OCI-LY7 (cell line): ENCODE results near the gene KLHL34. TPM values are rescaled to one million over a fixed set of nuclear protein-coding genes. Genes with fewer than 3 reads are reported as not detected.

Experiments used
- BruUV-seq: library from RNA; stranded (reverse); fragments of 400-500 nt; replicated peaks from 2 replicates; lab custom pipeline; 2021; lab: Mats Ljungman, UMichigan
- CTCF ChIA-PET: fragments of 300-600 bp; sonication (Branson Sonifier 250); formaldehyde crosslinking; loops from one replicate; lab custom pipeline; 2022; ENCODE audit warnings: antibody characterized with exemption; ENCODE audit not compliant: unreplicated experiment; lab: Charles Lee
- POLR2A ChIA-PET: fragments of 300-600 bp; sonication (Branson Sonifier 250); formaldehyde crosslinking; loops from one replicate; lab custom pipeline; 2022; ENCODE audit warnings: antibody characterized with exemption; lab: Charles Lee
- DNase-seq: peaks from one replicate; pipeline ENCODE4 v3.0.0-alpha.2; 2015; ENCODE audit warnings: low spot score
- H2AFZ ChIP-seq: fragments of 200-600 bp; sonication (generic), shearing (Covaris generic); 2 replicates; pipeline ENCODE4 v1.6.1; 2014; ENCODE audit warnings: mild to moderate bottlenecking, antibody characterized with exemption, low read length, moderate library complexity
- H3K27ac ChIP-seq: fragments of 200-600 bp; sonication (generic); 2 replicates; pipeline ENCODE4 v1.5.1; 2014; ENCODE audit warnings: mixed run types, low read depth, mild to moderate bottlenecking, moderate library complexity, low read length, inconsistent platforms; ENCODE audit not compliant: poor library complexity, severe bottlenecking
- H3K36me3 ChIP-seq: fragments of 200-600 bp; sonication (generic); 2 replicates; pipeline ENCODE4 v1.6.1; 2014; ENCODE audit warnings: mild to moderate bottlenecking, antibody characterized with exemption, low read length, moderate library complexity, mixed read lengths; ENCODE audit not compliant: insufficient read depth
- H3K4me1 ChIP-seq: fragments of 200-600 bp; sonication (generic); 2 replicates; pipeline ENCODE4 v1.5.1; 2014; ENCODE audit warnings: mild to moderate bottlenecking, low read length; ENCODE audit not compliant: insufficient read depth, poor library complexity, severe bottlenecking
- H3K4me2 ChIP-seq: fragments of 200-600 bp; sonication (generic); 2 replicates; pipeline ENCODE4 v1.6.1; 2014; ENCODE audit warnings: mild to moderate bottlenecking, low read length
- H3K4me3 ChIP-seq: fragments of 200-600 bp; sonication (generic); 2 replicates; pipeline ENCODE4 v1.5.1; 2014; ENCODE audit warnings: mild to moderate bottlenecking, low read depth, low read length; ENCODE audit not compliant: poor library complexity, severe bottlenecking
- H3K79me2 ChIP-seq: fragments of 200-600 bp; sonication (generic); 2 replicates; pipeline ENCODE4 v1.6.1; 2016; ENCODE audit warnings: low read depth, mild to moderate bottlenecking, low read length, moderate library complexity, mixed read lengths; ENCODE audit not compliant: insufficient read depth
- H3K9me2 ChIP-seq: fragments of 200-600 bp; sonication (generic); 2 replicates; pipeline ENCODE4 v1.6.1; 2016; ENCODE audit warnings: mild to moderate bottlenecking, low read length, mixed read lengths; ENCODE audit not compliant: insufficient read depth
- H3K9me3 ChIP-seq: fragments of 200-600 bp; sonication (generic); 2 replicates; pipeline ENCODE4 v1.6.1; 2014; ENCODE audit warnings: mild to moderate bottlenecking, mixed run types, low read length, mixed read lengths
- H4K20me1 ChIP-seq: fragments of 200-600 bp; sonication (generic); 2 replicates; pipeline ENCODE4 v1.6.1; 2014; ENCODE audit warnings: mild to moderate bottlenecking, antibody characterized with exemption, low read length, moderate library complexity, mixed read lengths; ENCODE audit not compliant: insufficient read depth
- CTCF ChIP-seq: fragments of 200-600 bp; sonication (generic); conservative IDR thresholded peaks from 2 replicates; pipeline ENCODE4 v1.5.1; 2014; ENCODE audit warnings: mild to moderate bottlenecking, antibody characterized with exemption, low read length, moderate library complexity, mixed read lengths
- EZH2phosphoT487 ChIP-seq: fragments of 200-600 bp; sonication (generic); IDR thresholded peaks from 2 replicates; pipeline ENCODE4 v1.6.1; 2018; ENCODE audit warnings: low read depth, borderline replicate concordance, mild to moderate bottlenecking, mixed run types, antibody characterized with exemption, low read length, moderate library complexity, mixed read lengths
- intact Hi-C: fragments of 100-400 bp; cut with micrococcal nuclease; formaldehyde crosslinking; loops from one replicate; pipeline ENCODE4 v1.10.0; 2022; ENCODE audit not compliant: unreplicated experiment
- total RNA-seq, 2 experiments: library from RNA; depleted of rRNA in 1 of 2; stranded (reverse); fragments of >200 nt in 1 of 2; shearing (Covaris generic) in 1 of 2; gene quantifications; 2 replicates each; pipeline ENCODE4 v1.2.3, GENCODE V29; 2014 to 2022

KLHL34 gene
- total RNA-seq, 2 experiments from 2014 or later: not detected

DNA sequence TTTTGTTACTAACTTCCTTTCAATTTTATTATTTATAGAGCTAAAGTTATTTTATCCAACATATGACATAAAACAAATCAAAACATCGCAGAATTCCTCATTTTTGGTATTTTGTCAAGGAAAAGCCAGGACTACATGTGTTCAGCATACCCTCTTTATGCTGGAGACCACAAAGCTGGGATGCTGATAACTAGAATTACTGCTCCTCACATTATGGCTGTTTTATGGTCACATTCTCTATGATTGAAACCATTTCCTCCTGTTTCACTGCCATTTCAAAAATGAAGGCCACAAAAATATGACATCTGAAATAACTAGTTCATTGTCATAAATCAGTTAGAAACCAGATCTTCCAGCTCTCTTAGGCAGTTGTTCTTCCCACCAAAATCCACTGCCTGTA lies 41.7 kb downstream of the KLHL34 start:
- BruUV-seq: no TSS peak
- POLR2A ChIA-PET: interaction anchor here (0.6 kb wide), 1 partner anchor 9 kb away, joined by 3 read pairs; no protein-coding TSS in a partner anchor
- H3K9me2 ChIP-seq: no peaks in the 10 kb centered on the region
- no peak overlapping the region for H3K4me3 ChIP-seq
- H2AFZ ChIP-seq: no peak overlapping the region
- H3K27ac ChIP-seq: no peak overlapping the region
- H4K20me1 ChIP-seq: no peaks in the 10 kb centered on the region
- no peaks in the 10 kb centered on the region for H3K4me1 ChIP-seq
- DNase-seq: no peak
- intact Hi-C loops: no loop called here
- CTCF ChIA-PET: no interaction called here
- no peaks in the 10 kb centered on the region for H3K36me3 ChIP-seq
- no peak overlapping the region for H3K4me2 ChIP-seq
- H3K79me2 ChIP-seq: no peaks in the 10 kb centered on the region
- TF ChIP-seq EZH2phosphoT487 (no peak), CTCF (no peak)
- no peaks in the 10 kb centered on the region for H3K9me3 ChIP-seq

- H4K20me1 ChIP-seq: no peaks in the 10 kb centered on the region
- H3K4me2 ChIP-seq: no peak overlapping the region
- no peaks in the 10 kb centered on the region for H3K9me2 ChIP-seq
- H2AFZ ChIP-seq: no peak overlapping the region
- no peaks in the 10 kb centered on the region for H3K4me1 ChIP-seq
- ChIA-PET CTCF (no interaction called here), POLR2A (no interaction called here)
- no peaks in the 10 kb centered on the region for H3K79me2 ChIP-seq
- H3K9me3 ChIP-seq: no peaks in the 10 kb centered on the region
- BruUV-seq: no TSS peak
- no peak overlapping the region for H3K4me3 ChIP-seq
- no peaks in the 10 kb centered on the region for H3K36me3 ChIP-seq
- intact Hi-C loops: no loop called here
- no peak for DNase-seq
- TF ChIP-seq EZH2phosphoT487: no peak
- TF ChIP-seq CTCF: no peak
- H3K27ac ChIP-seq: no peak overlapping the region
Observed at GRCh38 chrX:21612154-21612553, 46.0 kb downstream of the KLHL34 start.

DNA sequence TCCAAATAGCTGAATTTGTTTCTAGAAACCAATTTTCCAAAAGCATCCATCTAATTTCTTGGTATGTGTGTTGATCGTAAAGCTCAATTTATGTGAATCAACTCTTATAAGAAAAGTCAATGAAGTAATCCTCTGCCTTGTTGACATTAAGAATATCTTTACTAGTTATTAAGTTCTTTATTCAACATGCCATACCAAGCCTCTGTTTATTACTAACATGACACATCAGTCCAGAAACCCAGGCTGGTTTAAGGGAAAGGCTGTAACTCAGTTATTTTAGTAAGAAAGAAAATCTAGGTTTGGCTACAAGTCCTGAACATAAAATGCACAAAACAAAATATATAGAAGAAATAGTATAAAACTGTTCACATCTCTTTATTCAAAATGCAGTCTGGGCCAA lies 48.0 kb downstream of the KLHL34 start:
- no peak for TF ChIP-seq EZH2phosphoT487
- TF ChIP-seq CTCF: no peak
- ChIA-PET POLR2A (no interaction called here), CTCF (no interaction called here)
- no peaks in the 10 kb centered on the region for H3K4me1 ChIP-seq
- intact Hi-C loops: no loop called here
- H3K9me2 ChIP-seq: no peaks in the 10 kb centered on the region
- no TSS peak for BruUV-seq
- H3K9me3 ChIP-seq: no peaks in the 10 kb centered on the region
- H3K27ac ChIP-seq: no peak overlapping the region
- no peaks in the 10 kb centered on the region for H4K20me1 ChIP-seq
- no peak overlapping the region for H2AFZ ChIP-seq
- no peaks in the 10 kb centered on the region for H3K79me2 ChIP-seq
- H3K4me3 ChIP-seq: no peak overlapping the region
- DNase-seq: no peak
- no peak overlapping the region for H3K4me2 ChIP-seq
- no peaks in the 10 kb centered on the region for H3K36me3 ChIP-seq
